SU-DHL-6 (cell line): ENCODE data around the gene MEF2D.

Experiments
- H2AFZ ChIP-seq: fragments of 200-600 bp; sonication (generic); 2 replicates; pipeline ENCODE4 v1.6.1; 2014; ENCODE audit warnings: low read depth, mild to moderate bottlenecking, moderate library complexity, mixed read lengths, antibody characterized with exemption, low read length; ENCODE audit not compliant: severe bottlenecking
- H3F3A ChIP-seq: fragments of 200-600 bp; shearing (Covaris generic); 2 replicates; pipeline ENCODE4 v1.6.0; 2016; ENCODE audit warnings: antibody characterized with exemption, mild to moderate bottlenecking; ENCODE audit not compliant: insufficient read depth
- H3K27ac ChIP-seq: fragments of 200-600 bp; sonication (generic); 2 replicates; pipeline ENCODE4 v1.5.1; 2016; ENCODE audit warnings: low read depth, mild to moderate bottlenecking, low read length, moderate library complexity, mixed read lengths
- H3K27me3 ChIP-seq: fragments of 200-600 bp; sonication (generic), shearing (Covaris generic); 2 replicates; pipeline ENCODE4 v1.6.0; 2014; ENCODE audit warnings: mild to moderate bottlenecking, low read length
- H3K36me3 ChIP-seq: fragments of 200-600 bp; sonication (generic); 2 replicates; pipeline ENCODE4 v1.6.1; 2014; ENCODE audit warnings: mild to moderate bottlenecking, low read length, mixed read lengths
- H3K4me2 ChIP-seq: fragments of 300-600, 200-600 bp; shearing (Covaris generic), sonication (generic); 2 replicates; pipeline ENCODE4 v1.6.0; 2014; ENCODE audit warnings: low read length, low read depth, mild to moderate bottlenecking; ENCODE audit not compliant: poor library complexity, severe bottlenecking
- H3K4me3 ChIP-seq: fragments of 200-600 bp; sonication (generic); 2 replicates; pipeline ENCODE4 v1.5.1; 2014; ENCODE audit warnings: antibody characterized with exemption, low read length, mild to moderate bottlenecking, mixed read lengths; ENCODE audit not compliant: insufficient read depth, poor library complexity, severe bottlenecking
- H3K79me2 ChIP-seq: fragments of 200-600 bp; sonication (generic); 2 replicates; pipeline ENCODE4 v1.6.1; 2014; ENCODE audit warnings: mild to moderate bottlenecking, low read length, moderate library complexity; ENCODE audit not compliant: insufficient read depth
- H3K9ac ChIP-seq: fragments of 200-600 bp; sonication (generic); 2 replicates; pipeline ENCODE4 v1.7.0; 2014; ENCODE audit warnings: mild to moderate bottlenecking, low read length
- H3K9me2 ChIP-seq: fragments of 200-600 bp; sonication (generic); replicated peaks from 2 replicates; pipeline ENCODE4 v1.6.1; 2014; ENCODE audit warnings: low read length; ENCODE audit not compliant: insufficient read depth
- H3K9me3 ChIP-seq: fragments of 200-600 bp; sonication (generic); 2 replicates; pipeline ENCODE4 v1.6.1; 2014; ENCODE audit warnings: low read length, mixed read lengths; ENCODE audit not compliant: insufficient read depth
- H4K20me1 ChIP-seq: fragments of 200-600 bp; sonication (generic); 2 replicates; pipeline ENCODE4 v1.6.1; 2014; ENCODE audit warnings: low read depth, mild to moderate bottlenecking, antibody characterized with exemption, low read length, moderate library complexity, mixed read lengths
- CTCF ChIP-seq: fragments of 200-600 bp; sonication (generic); IDR thresholded peaks from one replicate; pipeline ENCODE4 v1.5.1; 2017; ENCODE audit warnings: antibody characterized with exemption, mild to moderate bottlenecking, low read length, moderate library complexity; ENCODE audit not compliant: insufficient read depth, poor library complexity, severe bottlenecking
- EZH2phosphoT487 ChIP-seq: fragments of 200-600 bp; sonication (generic), shearing (Covaris generic); conservative IDR thresholded peaks from 2 replicates; pipeline ENCODE4 v1.6.1; 2018; ENCODE audit warnings: mild to moderate bottlenecking, antibody characterized with exemption, low read length, moderate library complexity, mixed read lengths

The MEF2D gene

DNA sequence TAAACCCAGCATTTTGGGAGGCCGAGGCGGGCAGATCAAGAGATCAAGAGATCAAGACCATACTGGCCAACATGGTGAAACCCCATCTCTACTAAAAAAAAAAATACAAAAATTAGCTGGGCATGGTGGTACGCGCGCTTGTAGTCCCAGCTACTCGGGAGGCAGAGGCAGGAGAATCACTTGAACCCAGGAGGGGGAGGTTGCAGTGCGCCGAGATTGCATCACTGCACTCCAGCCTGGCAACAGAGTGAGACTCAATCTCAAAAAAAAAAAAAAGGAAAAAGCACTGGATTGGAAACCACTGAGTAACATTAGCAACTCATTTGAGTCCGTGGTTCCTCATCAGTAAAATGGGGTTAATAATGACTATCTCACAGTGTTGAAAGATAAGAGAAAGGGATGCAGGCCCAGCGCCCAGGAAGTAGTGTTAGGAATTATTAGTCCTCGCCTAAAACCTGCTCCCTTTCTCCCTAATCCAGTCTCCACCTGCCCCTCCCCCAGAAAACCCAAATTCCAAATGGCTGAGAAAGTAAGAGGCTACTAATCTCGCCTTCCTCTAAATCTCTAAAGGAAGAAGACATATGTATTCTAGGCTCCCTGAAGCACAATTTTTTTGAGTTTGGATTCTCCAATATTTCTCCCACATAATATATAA is 82.0 kb downstream of the MEF2D start:
- Histone ChIP-seq H3K27me3 (no peaks in the 10 kb centered on the region), H3K9me2 (no peaks in the 10 kb centered on the region), H3K36me3 (no peaks in the 10 kb centered on the region), H3K4me3 (no peak overlapping the region), H3K9me3 (no peaks in the 10 kb centered on the region), H3K9ac (no peak overlapping the region), H3K4me2 (no peak overlapping the region), H2AFZ (no peak overlapping the region), H3K27ac (no peak overlapping the region), H3F3A (no peaks in the 10 kb centered on the region), H4K20me1 (no peaks in the 10 kb centered on the region), H3K79me2 (no peaks in the 10 kb centered on the region)
- TF ChIP-seq EZH2phosphoT487 = no peak
- TF ChIP-seq CTCF = no peak

DNA sequence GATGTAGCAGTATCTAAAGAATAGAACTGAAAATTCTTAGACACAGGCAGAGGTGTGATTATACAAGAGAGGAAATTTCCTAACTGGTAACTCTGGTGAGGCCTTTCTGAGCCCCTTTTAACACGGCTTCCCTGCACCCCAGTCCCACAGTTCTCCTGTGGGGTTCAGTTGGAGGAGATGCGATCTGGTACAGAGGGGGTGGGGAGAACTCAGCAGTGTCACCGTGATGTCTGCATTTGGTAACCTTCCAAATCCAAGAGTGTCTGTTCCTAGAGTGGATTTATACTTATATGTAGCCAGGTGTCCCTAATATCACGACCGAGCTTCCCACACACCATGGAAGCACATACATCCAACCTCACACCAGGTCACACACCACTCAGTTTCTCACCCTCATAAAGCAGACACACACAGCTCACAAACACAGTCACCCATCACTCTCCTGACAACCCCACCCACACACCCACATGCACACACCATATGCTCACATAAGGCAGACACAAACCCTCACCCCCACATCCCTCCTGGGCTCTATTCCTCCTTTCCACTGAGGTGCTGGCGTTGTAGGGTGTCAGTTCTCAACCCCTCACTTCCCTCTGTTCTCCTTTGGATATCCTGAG is 83.1 kb downstream of the MEF2D start:
- Histone ChIP-seq H3K4me3 (no peak overlapping the region), H3K4me2 (no peak overlapping the region), H3K9me3 (no peaks in the 10 kb centered on the region), H3K9ac (no peak overlapping the region), H3K27me3 (no peaks in the 10 kb centered on the region), H3K27ac (no peak overlapping the region), H2AFZ (no peak overlapping the region), H3K9me2 (no peaks in the 10 kb centered on the region), H3K36me3 (no peaks in the 10 kb centered on the region), H3F3A (no peaks in the 10 kb centered on the region), H4K20me1 (no peaks in the 10 kb centered on the region), H3K79me2 (no peaks in the 10 kb centered on the region)
- TF ChIP-seq EZH2phosphoT487 = no peak
- TF ChIP-seq CTCF = no peak

DNA sequence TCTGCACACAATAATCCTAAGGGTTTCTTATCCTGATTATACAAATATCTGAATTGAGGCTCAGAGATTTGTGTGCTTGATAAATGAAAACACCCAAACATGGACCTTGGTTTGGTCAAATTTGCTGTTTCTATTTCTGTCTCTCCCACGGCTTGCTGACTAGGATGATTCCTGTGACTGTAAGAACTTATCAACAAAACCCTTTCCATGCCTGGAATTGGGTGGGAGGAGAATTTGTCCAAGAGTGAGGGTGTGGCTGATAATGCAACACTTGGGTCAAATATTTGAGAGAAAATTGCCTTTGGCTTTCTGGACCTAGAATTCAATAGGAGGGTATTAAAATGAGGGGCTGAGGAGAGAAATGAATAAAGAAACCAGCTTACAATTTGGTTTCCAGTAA is 83.6 kb downstream of the MEF2D start:
- no peaks in the 10 kb centered on the region for H3K79me2 ChIP-seq
- no peaks in the 10 kb centered on the region for H3F3A ChIP-seq
- no peak for TF ChIP-seq EZH2phosphoT487
- TF ChIP-seq CTCF = no peak
- H3K27me3 ChIP-seq = no peaks in the 10 kb centered on the region
- H3K9me2 ChIP-seq = no peaks in the 10 kb centered on the region
- H3K9ac ChIP-seq = no peak overlapping the region
- H4K20me1 ChIP-seq = no peaks in the 10 kb centered on the region
- H3K4me3 ChIP-seq = no peak overlapping the region
- no peaks in the 10 kb centered on the region for H3K9me3 ChIP-seq
- H2AFZ ChIP-seq = no peak overlapping the region
- H3K36me3 ChIP-seq = no peaks in the 10 kb centered on the region
- H3K4me2 ChIP-seq = no peak overlapping the region
- no peak overlapping the region for H3K27ac ChIP-seq
